SU-DHL-6 (cell line): ENCODE measurements around the gene ASPDH.

Experiments used
- H2AFZ ChIP-seq: fragments of 200-600 bp; sonication (generic); 2 replicates; pipeline ENCODE4 v1.6.1; 2014; ENCODE audit warnings: low read depth, mild to moderate bottlenecking, moderate library complexity, mixed read lengths, antibody characterized with exemption, low read length; ENCODE audit not compliant: severe bottlenecking
- H3F3A ChIP-seq: fragments of 200-600 bp; shearing (Covaris generic); 2 replicates; pipeline ENCODE4 v1.6.0; 2016; ENCODE audit warnings: antibody characterized with exemption, mild to moderate bottlenecking; ENCODE audit not compliant: insufficient read depth
- H3K27ac ChIP-seq: fragments of 200-600 bp; sonication (generic); 2 replicates; pipeline ENCODE4 v1.5.1; 2016; ENCODE audit warnings: low read depth, mild to moderate bottlenecking, low read length, moderate library complexity, mixed read lengths
- H3K27me3 ChIP-seq: fragments of 200-600 bp; sonication (generic), shearing (Covaris generic); 2 replicates; pipeline ENCODE4 v1.6.0; 2014; ENCODE audit warnings: mild to moderate bottlenecking, low read length
- H3K36me3 ChIP-seq: fragments of 200-600 bp; sonication (generic); 2 replicates; pipeline ENCODE4 v1.6.1; 2014; ENCODE audit warnings: mild to moderate bottlenecking, low read length, mixed read lengths
- H3K4me2 ChIP-seq: fragments of 300-600, 200-600 bp; shearing (Covaris generic), sonication (generic); 2 replicates; pipeline ENCODE4 v1.6.0; 2014; ENCODE audit warnings: low read length, low read depth, mild to moderate bottlenecking; ENCODE audit not compliant: poor library complexity, severe bottlenecking
- H3K4me3 ChIP-seq: fragments of 200-600 bp; sonication (generic); 2 replicates; pipeline ENCODE4 v1.5.1; 2014; ENCODE audit warnings: antibody characterized with exemption, low read length, mild to moderate bottlenecking, mixed read lengths; ENCODE audit not compliant: insufficient read depth, poor library complexity, severe bottlenecking
- H3K79me2 ChIP-seq: fragments of 200-600 bp; sonication (generic); 2 replicates; pipeline ENCODE4 v1.6.1; 2014; ENCODE audit warnings: mild to moderate bottlenecking, low read length, moderate library complexity; ENCODE audit not compliant: insufficient read depth
- H3K9ac ChIP-seq: fragments of 200-600 bp; sonication (generic); 2 replicates; pipeline ENCODE4 v1.7.0; 2014; ENCODE audit warnings: mild to moderate bottlenecking, low read length
- H3K9me2 ChIP-seq: fragments of 200-600 bp; sonication (generic); replicated peaks from 2 replicates; pipeline ENCODE4 v1.6.1; 2014; ENCODE audit warnings: low read length; ENCODE audit not compliant: insufficient read depth
- H3K9me3 ChIP-seq: fragments of 200-600 bp; sonication (generic); 2 replicates; pipeline ENCODE4 v1.6.1; 2014; ENCODE audit warnings: low read length, mixed read lengths; ENCODE audit not compliant: insufficient read depth
- H4K20me1 ChIP-seq: fragments of 200-600 bp; sonication (generic); 2 replicates; pipeline ENCODE4 v1.6.1; 2014; ENCODE audit warnings: low read depth, mild to moderate bottlenecking, antibody characterized with exemption, low read length, moderate library complexity, mixed read lengths
- CTCF ChIP-seq: fragments of 200-600 bp; sonication (generic); IDR thresholded peaks from one replicate; pipeline ENCODE4 v1.5.1; 2017; ENCODE audit warnings: antibody characterized with exemption, mild to moderate bottlenecking, low read length, moderate library complexity; ENCODE audit not compliant: insufficient read depth, poor library complexity, severe bottlenecking
- EZH2phosphoT487 ChIP-seq: fragments of 200-600 bp; sonication (generic), shearing (Covaris generic); conservative IDR thresholded peaks from 2 replicates; pipeline ENCODE4 v1.6.1; 2018; ENCODE audit warnings: mild to moderate bottlenecking, antibody characterized with exemption, low read length, moderate library complexity, mixed read lengths

The ASPDH gene

GRCh38 chr19:50497022-50497405, 16.7 kb downstream of the ASPDH start:
- Histone ChIP-seq H3F3A (no peaks in the 10 kb centered on the region), H3K9me3 (no peaks in the 10 kb centered on the region), H4K20me1 (no peaks in the 10 kb centered on the region), H3K27ac (no peak overlapping the region), H3K79me2 (no peaks in the 10 kb centered on the region), H3K36me3 (no peaks in the 10 kb centered on the region), H3K27me3 (no peaks in the 10 kb centered on the region), H3K9me2 (no peaks in the 10 kb centered on the region), H3K4me3 (no peak overlapping the region), H2AFZ (no peak overlapping the region), H3K9ac (no peak overlapping the region), H3K4me2 (no peak overlapping the region)
- TF ChIP-seq EZH2phosphoT487 (no peak), CTCF (no peak)

GRCh38 chr19:50496189-50497021, 17.3 kb downstream of the ASPDH start:
- no peak overlapping the region for H2AFZ ChIP-seq
- H3K4me3 ChIP-seq: no peak overlapping the region
- no peak overlapping the region for H3K27ac ChIP-seq
- H3K9ac ChIP-seq: no peak overlapping the region
- H3F3A ChIP-seq: no peaks in the 10 kb centered on the region
- no peaks in the 10 kb centered on the region for H3K27me3 ChIP-seq
- no peak for TF ChIP-seq CTCF
- TF ChIP-seq EZH2phosphoT487: no peak
- no peaks in the 10 kb centered on the region for H3K9me3 ChIP-seq
- no peaks in the 10 kb centered on the region for H3K36me3 ChIP-seq
- H3K79me2 ChIP-seq: no peaks in the 10 kb centered on the region
- no peaks in the 10 kb centered on the region for H3K9me2 ChIP-seq
- no peaks in the 10 kb centered on the region for H4K20me1 ChIP-seq
- no peak overlapping the region for H3K4me2 ChIP-seq

GRCh38 chr19:50495020-50495531, 18.6 kb downstream of the ASPDH start:
- Histone ChIP-seq H3K27ac (no peak overlapping the region), H4K20me1 (no peaks in the 10 kb centered on the region), H3K36me3 (no peaks in the 10 kb centered on the region), H3K4me3 (no peak overlapping the region), H3K9me2 (no peaks in the 10 kb centered on the region), H3K79me2 (no peaks in the 10 kb centered on the region), H3K9ac (no peak overlapping the region), H3F3A (no peaks in the 10 kb centered on the region), H3K27me3 (no peaks in the 10 kb centered on the region), H3K9me3 (no peaks in the 10 kb centered on the region), H2AFZ (no peak overlapping the region), H3K4me2 (no peak overlapping the region)
- TF ChIP-seq EZH2phosphoT487 (no peak), CTCF (no peak)
